ENCODE data around the gene PIAS2.

PIAS2 gene

DNA sequence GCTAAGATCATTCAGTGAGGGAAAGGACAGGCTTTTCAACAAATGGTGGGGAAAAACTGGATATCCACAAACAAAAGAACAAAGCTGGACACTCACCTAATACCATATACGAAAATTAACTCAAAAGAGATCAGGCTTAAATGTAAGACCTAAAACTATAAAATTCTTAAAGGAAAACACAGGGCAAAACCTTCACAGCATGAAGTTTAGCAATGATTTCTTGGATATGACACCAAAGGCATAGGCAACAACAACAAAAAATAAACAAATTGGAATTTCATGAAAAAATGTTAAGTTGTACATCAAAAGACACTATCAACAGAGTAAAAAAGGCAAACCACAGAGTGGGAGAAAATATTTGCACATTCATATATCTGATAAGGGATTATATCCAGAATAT lies 28.3 kb downstream of the PIAS2 start:
- ChIA-PET POLR2A (no interaction called here), CTCF (no interaction called here)
- TF ChIP-seq SP1 (IDR thresholded peaks at IDR 0.05) (no peak), SUZ12 (IDR thresholded peaks at IDR 0.05) (no peak), L3MBTL2 (conservative IDR thresholded peaks at IDR 0.05) (no peak), FOXA1 (IDR thresholded peaks at IDR 0.05) (no peak), ARNT (IDR thresholded peaks at IDR 0.05) (no peak), NFRKB (IDR thresholded peaks at IDR 0.05) (no peak), ELF4 (IDR thresholded peaks at IDR 0.05) (no peak), LEF1 (IDR thresholded peaks at IDR 0.05; ENCODE audit: borderline replicate concordance) (no peak), FOXK2 (IDR thresholded peaks at IDR 0.05) (no peak), PKNOX1 (IDR thresholded peaks at IDR 0.05) (no peak), FOXM1 (IDR thresholded peaks at IDR 0.05; ENCODE audit: borderline replicate concordance) (no peak), TARDBP (IDR thresholded peaks at IDR 0.05) (no peak), CTBP1 (IDR thresholded peaks at IDR 0.05; ENCODE audit: borderline replicate concordance) (no peak), ZNF384 (IDR thresholded peaks at IDR 0.05) (no peak), HDGF (IDR thresholded peaks at IDR 0.05; ENCODE audit: borderline replicate concordance) (no peak), BHLHE40 (IDR thresholded peaks at IDR 0.05; ENCODE audit: borderline replicate concordance) (no peak)
- DNase-seq (ENCODE audit: extremely low spot score) = no peak

GRCh38 chr18:46886893-46887292 lies 30.4 kb downstream of the PIAS2 start:
- ChIA-PET POLR2A (no interaction called here), CTCF (no interaction called here)
- no peak for DNase-seq (ENCODE audit: extremely low spot score)
- no peak for TF ChIP-seq L3MBTL2 (conservative IDR thresholded peaks at IDR 0.05)
- no peak for TF ChIP-seq NFRKB (IDR thresholded peaks at IDR 0.05)
- no peak for TF ChIP-seq BHLHE40 (IDR thresholded peaks at IDR 0.05; ENCODE audit: borderline replicate concordance)
- no peak for TF ChIP-seq SUZ12 (IDR thresholded peaks at IDR 0.05)
- no peak for TF ChIP-seq FOXA1 (IDR thresholded peaks at IDR 0.05)
- no peak for TF ChIP-seq FOXM1 (IDR thresholded peaks at IDR 0.05; ENCODE audit: borderline replicate concordance)
- no peak for TF ChIP-seq LEF1 (IDR thresholded peaks at IDR 0.05; ENCODE audit: borderline replicate concordance)
- TF ChIP-seq ARNT (IDR thresholded peaks at IDR 0.05) = no peak
- TF ChIP-seq TARDBP (IDR thresholded peaks at IDR 0.05) = no peak
- TF ChIP-seq HDGF (IDR thresholded peaks at IDR 0.05; ENCODE audit: borderline replicate concordance) = no peak
- TF ChIP-seq SP1 (IDR thresholded peaks at IDR 0.05) = no peak
- no peak for TF ChIP-seq FOXK2 (IDR thresholded peaks at IDR 0.05)

- ChIA-PET CTCF (no interaction called here), POLR2A (no interaction called here)
- no peak for TF ChIP-seq FOXK2 (IDR thresholded peaks at IDR 0.05)
- no peak for TF ChIP-seq PKNOX1 (IDR thresholded peaks at IDR 0.05)
- no peak for TF ChIP-seq BHLHE40 (IDR thresholded peaks at IDR 0.05; ENCODE audit: borderline replicate concordance)
- TF ChIP-seq LEF1 (IDR thresholded peaks at IDR 0.05; ENCODE audit: borderline replicate concordance) = no peak
- no peak for DNase-seq (ENCODE audit: extremely low spot score)
Measured at GRCh38 chr18:46883180-46883579, 34.1 kb downstream of the PIAS2 start.

DNA sequence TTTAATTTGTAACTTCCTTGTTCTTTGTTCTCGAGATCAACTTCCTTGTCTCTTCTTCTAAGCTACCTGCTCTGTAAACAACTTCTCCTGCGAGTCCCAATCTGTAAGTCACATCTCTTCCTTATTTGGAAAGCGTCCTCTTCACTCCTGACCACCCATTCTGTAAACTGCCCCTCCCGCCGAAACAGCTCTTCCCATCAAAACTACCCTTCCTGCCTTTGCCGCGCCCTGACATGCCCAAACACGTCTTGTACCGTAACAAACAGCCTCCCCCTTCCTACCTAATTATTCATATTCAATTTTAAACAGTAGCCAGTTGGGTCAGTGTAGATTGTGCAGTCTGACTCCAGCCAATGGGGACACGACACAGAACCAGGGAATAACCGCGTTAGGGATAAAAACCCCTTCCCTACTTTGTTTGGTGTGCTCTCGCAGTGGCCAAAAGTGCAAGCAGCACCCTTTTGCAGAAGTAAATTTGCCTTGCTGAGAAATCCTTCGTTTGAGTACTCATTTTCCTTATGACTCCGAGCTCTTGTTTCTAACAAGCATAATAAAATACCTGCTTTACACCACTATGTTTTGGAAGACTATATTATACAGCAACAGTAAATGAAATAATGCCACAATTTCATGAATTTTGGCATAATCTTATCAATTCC lies 39.8 kb downstream of the PIAS2 start:
- no peak for TF ChIP-seq FOXK2 (IDR thresholded peaks at IDR 0.05)
- no peak for TF ChIP-seq FOXM1 (IDR thresholded peaks at IDR 0.05; ENCODE audit: borderline replicate concordance)
- TF ChIP-seq HDGF (IDR thresholded peaks at IDR 0.05; ENCODE audit: borderline replicate concordance) = no peak
- TF ChIP-seq CTBP1 (IDR thresholded peaks at IDR 0.05; ENCODE audit: borderline replicate concordance) = no peak
- no peak for TF ChIP-seq FOXA1 (IDR thresholded peaks at IDR 0.05)
- no peak for TF ChIP-seq ZNF384 (IDR thresholded peaks at IDR 0.05)
- TF ChIP-seq L3MBTL2 (conservative IDR thresholded peaks at IDR 0.05) = no peak
- no peak for TF ChIP-seq PKNOX1 (IDR thresholded peaks at IDR 0.05)
- TF ChIP-seq BHLHE40 (IDR thresholded peaks at IDR 0.05; ENCODE audit: borderline replicate concordance) = no peak
- no peak for TF ChIP-seq TARDBP (IDR thresholded peaks at IDR 0.05)
- TF ChIP-seq SP1 (IDR thresholded peaks at IDR 0.05) = no peak
- TF ChIP-seq ELF4 (IDR thresholded peaks at IDR 0.05) = no peak
- no peak for TF ChIP-seq LEF1 (IDR thresholded peaks at IDR 0.05; ENCODE audit: borderline replicate concordance)
- no peak for TF ChIP-seq NFRKB (IDR thresholded peaks at IDR 0.05)
- DNase-seq (ENCODE audit: extremely low spot score) = no peak
- POLR2A ChIA-PET = no interaction called here
- CTCF ChIA-PET = no interaction called here

- no peak for DNase-seq (ENCODE audit: extremely low spot score)
- CTCF ChIA-PET = no interaction called here
- TF ChIP-seq FOXK2 (IDR thresholded peaks at IDR 0.05) (no peak), ZNF384 (IDR thresholded peaks at IDR 0.05) (no peak), SUZ12 (IDR thresholded peaks at IDR 0.05) (no peak), ARNT (IDR thresholded peaks at IDR 0.05) (no peak), ELF4 (IDR thresholded peaks at IDR 0.05) (no peak), FOXA1 (IDR thresholded peaks at IDR 0.05) (no peak), HDGF (IDR thresholded peaks at IDR 0.05; ENCODE audit: borderline replicate concordance) (no peak), LEF1 (IDR thresholded peaks at IDR 0.05; ENCODE audit: borderline replicate concordance) (no peak), NFRKB (IDR thresholded peaks at IDR 0.05) (no peak), PKNOX1 (IDR thresholded peaks at IDR 0.05) (no peak)
- POLR2A ChIA-PET = interaction anchor here (0.9 kb wide), 1 partner anchor 49 kb away, joined by 3 read pairs; the partner anchor contains the start of genes KATNAL2 and PIAS2
Measured at GRCh38 chr18:46868169-46868921, 49.0 kb downstream of the PIAS2 start.
